Measurements from ENCODE around the gene LURAP1L.

- TF ChIP-seq ZNF211 (tag by site-specific recombination; IDR thresholded peaks at IDR 0.05; ENCODE audit: low read depth) (no peak), CTCF (tag by site-specific recombination; IDR thresholded peaks at IDR 0.05) (no peak), ZNF302 (tag by site-specific recombination; IDR thresholded peaks at IDR 0.05; ENCODE audit: low read depth) (no peak), ZNF112 (tag by site-specific recombination; IDR thresholded peaks at IDR 0.05) (no peak), ATF2 (tag by site-specific recombination; IDR thresholded peaks at IDR 0.05; ENCODE audit: low read depth) (no peak), ZNF394 (tag by site-specific recombination; IDR thresholded peaks at IDR 0.05; ENCODE audit: borderline replicate concordance) (no peak), ZNF146 (tag by site-specific recombination; IDR thresholded peaks at IDR 0.05) (no peak), ZNF501 (tag by site-specific recombination; IDR thresholded peaks at IDR 0.05) (no peak), ZFP69B (tag by site-specific recombination; IDR thresholded peaks at IDR 0.05) (no peak), ZNF792 (tag by site-specific recombination; IDR thresholded peaks at IDR 0.05) (no peak), ZNF449 (tag by site-specific recombination; IDR thresholded peaks at IDR 0.05) (no peak), ZBTB1 (tag by site-specific recombination; IDR thresholded peaks at IDR 0.05) (no peak), PATZ1 (tag by site-specific recombination; IDR thresholded peaks at IDR 0.05) (no peak), ZBTB7A (tag by site-specific recombination; IDR thresholded peaks at IDR 0.05; ENCODE audit: low read depth) (no peak)
Observed at GRCh38 chr9:12849486-12850003, 74.7 kb downstream of the LURAP1L start.
